Measurements from ENCODE around the gene ZNF536. TPM values are rescaled to one million over a fixed set of nuclear protein-coding genes. Genes with fewer than 3 reads are reported as not detected.

ZNF536 gene
- polyA plus RNA-seq, 1 of the 3 experiments (the other 2 are of a cell fraction): 0.41 TPM

- ChIA-PET CTCF (interaction anchor here (0.6 to 1.2 kb wide), 2 partner anchors 11 to 125 kb away, joined by 3 read pairs; no protein-coding TSS in a partner anchor), POLR2A (no interaction called here)
- Histone ChIP-seq H3K36me3 (replicated peaks in 1 of 2; ENCODE audit: control insufficient read depth in 1 of 2, insufficient read depth in 2 of 2, low read length in 1 of 2) (no peaks in the 10 kb centered on the region), H3K9ac (no peak overlapping the region), H3K27me3 (ENCODE audit: insufficient read depth) (no peaks in the 10 kb centered on the region), H3K79me2 (ENCODE audit: insufficient read depth) (no peaks in the 10 kb centered on the region), H3F3A (replicated peaks; ENCODE audit: insufficient read depth) (no peaks in the 10 kb centered on the region), H3K4me2 (no peak overlapping the region), H3K4me3 (ENCODE audit: low read depth in 2 of 2, low read length in 1 of 2) (no peak overlapping the region), H3K9me2 (no peaks in the 10 kb centered on the region), H3K9me3 (no peaks in the 10 kb centered on the region), H2AFZ (ENCODE audit: low read depth) (no peak overlapping the region), H4K20me1 (ENCODE audit: insufficient read depth) (no peaks in the 10 kb centered on the region), H3K27ac (ENCODE audit: low read depth in 2 of 2, low read length in 1 of 2) (no peak overlapping the region), H3K4me1 (ENCODE audit: control insufficient read depth in 1 of 2, insufficient read depth in 2 of 2, low read depth in 1 of 2, low read length in 1 of 2) (peaks cover 0 to 7% of the 10 kb centered on the region in 2 experiments; a peak in 1 of 4 replicates)
- no peak for DNase-seq
- 49% methylated on average over 2 of the region's 3 CpGs for WGBS (ENCODE audit: low lambda C conversion rate)
- TF ChIP-seq, protein P1, sequence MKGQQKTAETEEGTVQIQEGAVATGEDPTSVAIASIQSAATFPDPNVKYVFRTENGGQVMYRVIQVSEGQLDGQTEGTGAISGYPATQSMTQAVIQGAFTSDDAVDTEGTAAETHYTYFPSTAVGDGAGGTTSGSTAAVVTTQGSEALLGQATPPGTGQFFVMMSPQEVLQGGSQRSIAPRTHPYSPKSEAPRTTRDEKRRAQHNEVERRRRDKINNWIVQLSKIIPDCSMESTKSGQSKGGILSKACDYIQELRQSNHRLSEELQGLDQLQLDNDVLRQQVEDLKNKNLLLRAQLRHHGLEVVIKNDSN (IDR thresholded peaks at IDR 0.05; ENCODE audit: borderline replicate concordance, low read depth): no peak
- TF ChIP-seq FOSL2 (IDR thresholded peaks at IDR 0.05; ENCODE audit: borderline replicate concordance, low read depth) (no peak), MEF2A (IDR thresholded peaks at IDR 0.05; ENCODE audit: borderline replicate concordance, low read depth) (no peak), SMC3 (IDR thresholded peaks at IDR 0.05; ENCODE audit: low read depth, low read length) (no peak), TAF1 (IDR thresholded peaks at IDR 0.05; ENCODE audit: borderline replicate concordance, low read depth, low read length) (no peak), POLR2AphosphoS5 (IDR thresholded peaks at IDR 0.05; ENCODE audit: low read depth, low read length) (no peak)
Measured at GRCh38 chr19:30328096-30328495, 44.1 kb upstream of the ZNF536 start.

- CTCF ChIA-PET: interaction anchor here (0.6 kb wide), 1 partner anchor 823 kb away, joined by 3 read pairs; no protein-coding TSS in a partner anchor
- TF ChIP-seq USF2 (IDR thresholded peaks at IDR 0.05; ENCODE audit: borderline replicate concordance, low read depth, low read length) (no peak), POLR2AphosphoS5 (IDR thresholded peaks at IDR 0.05; ENCODE audit: low read depth, low read length) (no peak), JUND (IDR thresholded peaks at IDR 0.05) (no peak), CHD2 (IDR thresholded peaks at IDR 0.05; ENCODE audit: low read length, partially characterized antibody) (no peak), FOSL2 (IDR thresholded peaks at IDR 0.05; ENCODE audit: borderline replicate concordance, low read depth) (no peak), FOXM1 (IDR thresholded peaks at IDR 0.05; ENCODE audit: low read depth) (no peak), MXI1 (IDR thresholded peaks at IDR 0.05; ENCODE audit: low read depth, low read length) (no peak), GATA2 (CRISPR knock-in tag; IDR thresholded peaks at IDR 0.05) (no peak), SIN3A (IDR thresholded peaks at IDR 0.05; ENCODE audit: borderline replicate concordance, low read depth, low read length) (no peak), NRF1 (IDR thresholded peaks at IDR 0.05; ENCODE audit: low read depth, low read length) (no peak), RAD21 (IDR thresholded peaks at IDR 0.05; ENCODE audit: low read length) (no peak)
- H3K9me3 ChIP-seq: no peaks in the 10 kb centered on the region
Measured at GRCh38 chr19:30330266-30330665, 41.9 kb upstream of the ZNF536 start.

More at GRCh38 chr19:30330266-30330665, 41.9 kb upstream of the ZNF536 start:
- Histone ChIP-seq H3K9ac (no peak overlapping the region), H3K79me2 (ENCODE audit: insufficient read depth) (no peaks in the 10 kb centered on the region), H3F3A (replicated peaks; ENCODE audit: insufficient read depth) (no peaks in the 10 kb centered on the region), H3K4me3 (ENCODE audit: low read depth in 2 of 2, low read length in 1 of 2) (no peak overlapping the region), H3K9me2 (no peaks in the 10 kb centered on the region), H3K36me3 (replicated peaks in 1 of 2; ENCODE audit: control insufficient read depth in 1 of 2, insufficient read depth in 2 of 2, low read length in 1 of 2) (no peaks in the 10 kb centered on the region), H3K4me1 (ENCODE audit: control insufficient read depth in 1 of 2, insufficient read depth in 2 of 2, low read depth in 1 of 2, low read length in 1 of 2) (peaks cover 0 to 5% of the 10 kb centered on the region in 2 experiments; a peak in 1 of 4 replicates), H3K4me2 (no peak overlapping the region), H3K27ac (ENCODE audit: low read depth in 2 of 2, low read length in 1 of 2) (no peak overlapping the region), H3K27me3 (ENCODE audit: insufficient read depth) (no peaks in the 10 kb centered on the region), H2AFZ (ENCODE audit: low read depth) (no peak overlapping the region), H4K20me1 (ENCODE audit: insufficient read depth) (no peaks in the 10 kb centered on the region)
- 17% methylated on average over 4 of the region's 4 CpGs for whole genome bisulfite sequencing (ENCODE audit: low lambda C conversion rate)
- POLR2A ChIA-PET: no interaction called here
- DNase-seq: no peak
